MCF 10A (cell line): ENCODE measurements around the gene GPS1. TPM values are rescaled to one million over a fixed set of nuclear protein-coding genes. Genes with fewer than 3 reads are reported as not detected.

Experiments used
- BruUV-seq: library from RNA; stranded (reverse); fragments of 400-500 nt; replicated peaks from 2 replicates; lab custom pipeline; 2021; lab: Mats Ljungman, UMichigan
- CTCF ChIA-PET: fragments of 300-600 bp; sonication (Branson Sonifier 250); formaldehyde crosslinking; extraction: SDS; loops from one replicate; lab custom pipeline; 2021; ENCODE audit warnings: antibody characterized with exemption, inconsistent platforms; lab: Yijun Ruan, JAX
- POLR2A ChIA-PET: fragments of 300-600, 350-650 bp; sonication (Branson Sonifier 250); formaldehyde crosslinking; extraction: SDS; loops from one replicate; lab custom pipeline; 2020; ENCODE audit warnings: antibody characterized with exemption, inconsistent platforms; lab: Yijun Ruan, JAX
- DNase-seq: peaks from one replicate; pipeline ENCODE4 v3.0.0-alpha.2; 2018; ENCODE audit not compliant: unreplicated experiment
- H3K27ac Mint-ChIP-seq: one replicate; pipeline ENCODE4 v1.8.0; 2022; ENCODE audit warnings: mild to moderate bottlenecking, low read depth, mixed read lengths; ENCODE audit not compliant: unreplicated experiment
- H3K27me3 Mint-ChIP-seq: one replicate; pipeline ENCODE4 v1.8.0; 2022; ENCODE audit warnings: mixed read lengths; ENCODE audit not compliant: insufficient read depth, unreplicated experiment
- H3K36me3 Mint-ChIP-seq: one replicate; pipeline ENCODE4 v1.8.0; 2022; ENCODE audit warnings: mild to moderate bottlenecking, moderate library complexity, mixed read lengths; ENCODE audit not compliant: insufficient read depth, unreplicated experiment
- H3K4me1 Mint-ChIP-seq: one replicate; pipeline ENCODE4 v1.8.0; 2022; ENCODE audit warnings: mixed read lengths; ENCODE audit not compliant: insufficient read depth, unreplicated experiment
- H3K4me3 Mint-ChIP-seq: one replicate; pipeline ENCODE4 v1.8.0; 2022; ENCODE audit warnings: mild to moderate bottlenecking, moderate library complexity, mixed read lengths; ENCODE audit not compliant: unreplicated experiment
- H3K9me3 Mint-ChIP-seq: one replicate; pipeline ENCODE4 v1.8.0; 2022; ENCODE audit warnings: mixed read lengths; ENCODE audit not compliant: unreplicated experiment
- CTCF ChIP-seq: fragments of 200-600 bp; IDR thresholded peaks from one replicate; pipeline ENCODE4 v1.8.0; 2022; ENCODE audit warnings: antibody characterized with exemption, mild to moderate bottlenecking; ENCODE audit not compliant: unreplicated experiment
- intact Hi-C: fragments of 100-400 bp; cut with micrococcal nuclease; formaldehyde crosslinking; loops from 2 replicates; pipeline ENCODE4 v1.14.1; 2022
- total RNA-seq: library from RNA; stranded (reverse); gene quantifications from 2 replicates; pipeline ENCODE4 v1.2.3, GENCODE V29; 2022

GPS1 gene
- total RNA-seq, 1 experiment from 2014 or later, result 100 TPM

- H3K36me3 Mint-ChIP-seq, result peaks cover 89% of the 10 kb centered on the region
- H3K9me3 Mint-ChIP-seq, result no peaks in the 10 kb centered on the region
- no peak for TF ChIP-seq CTCF
- no peak overlapping the region for H3K4me3 Mint-ChIP-seq
- BruUV-seq, result no TSS peak
- CTCF ChIA-PET, result interaction anchor here (0.6 kb wide), 1 partner anchor 72 kb away, joined by 3 read pairs; no protein-coding TSS in a partner anchor
- no peaks in the 10 kb centered on the region for H3K27me3 Mint-ChIP-seq
- DNase-seq, result no peak
- POLR2A ChIA-PET, result no interaction called here
- intact Hi-C loops, result no loop called here
- H3K4me1 Mint-ChIP-seq, result no peaks in the 10 kb centered on the region
- H3K27ac Mint-ChIP-seq, result no peak overlapping the region
Measured at GRCh38 chr17:82083009-82083408, 31.3 kb downstream of the GPS1 start.

- H3K9me3 Mint-ChIP-seq, result no peaks in the 10 kb centered on the region
- no peak overlapping the region for H3K27ac Mint-ChIP-seq
- no peak for TF ChIP-seq CTCF
- BruUV-seq, result no TSS peak
- H3K36me3 Mint-ChIP-seq, result peaks cover 89% of the 10 kb centered on the region
- no peaks in the 10 kb centered on the region for H3K4me1 Mint-ChIP-seq
- intact Hi-C loops, result no loop called here
- DNase-seq, result no peak
- POLR2A ChIA-PET, result no interaction called here
- CTCF ChIA-PET, result no interaction called here
- no peak overlapping the region for H3K4me3 Mint-ChIP-seq
- H3K27me3 Mint-ChIP-seq, result no peaks in the 10 kb centered on the region
Measured at GRCh38 chr17:82083533-82084359, 32.0 kb downstream of the GPS1 start.

GRCh38 chr17:82084373-82085030, 32.8 kb downstream of the GPS1 start:
- H3K27ac Mint-ChIP-seq, result no peak overlapping the region
- CTCF ChIA-PET, result interaction anchor here (0.6 kb wide), 1 partner anchor 55 kb away, joined by 3 read pairs; no protein-coding TSS in a partner anchor

More at GRCh38 chr17:82084373-82085030, 32.8 kb downstream of the GPS1 start:
- BruUV-seq, result no TSS peak
- POLR2A ChIA-PET, result no interaction called here
- Mint-ChIP-seq H3K27me3 (no peaks in the 10 kb centered on the region), H3K9me3 (no peaks in the 10 kb centered on the region), H3K4me1 (no peaks in the 10 kb centered on the region), H3K4me3 (no peak overlapping the region), H3K36me3 (peaks cover 87% of the 10 kb centered on the region)
- DNase-seq, result no peak
- TF ChIP-seq CTCF, result no peak
- intact Hi-C loops, result no loop called here
